Measurements from ENCODE around the gene CCL18.
"Not testable (repeated sequence)": the region's sequence is repeated elsewhere in the genome, so short reads cannot be mapped to it uniquely, and the experiment has no call there.

The CCL18 gene

GRCh38 chr17:36072431-36073121 lies 8.5 kb downstream of the CCL18 start:
- peak; percentile 59 for DNase-seq (ENCODE audit: low spot score)

- no peak for DNase-seq (ENCODE audit: low spot score)
Measured at GRCh38 chr17:36074365-36074764, 10.3 kb downstream of the CCL18 start.

GRCh38 chr17:36081681-36082471 lies 17.8 kb downstream of the CCL18 start:
- DNase-seq (ENCODE audit: low spot score) = not testable (repeated sequence)

GRCh38 chr17:36082482-36083120 lies 18.5 kb downstream of the CCL18 start:
- not testable (repeated sequence) for DNase-seq (ENCODE audit: low spot score)

- DNase-seq (ENCODE audit: low spot score) = not testable (repeated sequence)
Measured at GRCh38 chr17:36083691-36084090, 19.6 kb downstream of the CCL18 start.

GRCh38 chr17:36085765-36086164 lies 21.7 kb downstream of the CCL18 start:
- no peak for DNase-seq (ENCODE audit: low spot score)

- DNase-seq (ENCODE audit: low spot score) = no peak
Measured at GRCh38 chr17:36086791-36087190, 22.7 kb downstream of the CCL18 start.

GRCh38 chr17:36087471-36087870 lies 23.4 kb downstream of the CCL18 start:
- not testable (repeated sequence) for DNase-seq (ENCODE audit: low spot score)

GRCh38 chr17:36087897-36088572 lies 24.0 kb downstream of the CCL18 start:
- DNase-seq (ENCODE audit: low spot score) = not testable (repeated sequence)

GRCh38 chr17:36088670-36089338 lies 24.7 kb downstream of the CCL18 start:
- DNase-seq (ENCODE audit: low spot score) = no peak

- no peak for DNase-seq (ENCODE audit: low spot score)
Measured at GRCh38 chr17:36089339-36089865, 25.3 kb downstream of the CCL18 start.

- no peak for DNase-seq (ENCODE audit: low spot score)
Measured at GRCh38 chr17:36089888-36090836, 26.1 kb downstream of the CCL18 start, which contains the start of gene CCL3. TSS of gene CCL3 (minus strand) at chr17:36090143. CDS start at chr17:36090058, 85 bp downstream.

GRCh38 chr17:36092230-36092629 lies 28.2 kb downstream of the CCL18 start:
- no peak for DNase-seq (ENCODE audit: low spot score)

- DNase-seq (ENCODE audit: low spot score) = not testable (repeated sequence)
Measured at GRCh38 chr17:36092715-36093114, 28.6 kb downstream of the CCL18 start.

GRCh38 chr17:36094232-36094631 lies 30.2 kb downstream of the CCL18 start:
- DNase-seq (ENCODE audit: low spot score) = no peak

GRCh38 chr17:36094746-36095145 lies 30.7 kb downstream of the CCL18 start:
- no peak for DNase-seq (ENCODE audit: low spot score)

- DNase-seq (ENCODE audit: low spot score) = no peak
Measured at GRCh38 chr17:36095992-36096391, 31.9 kb downstream of the CCL18 start.

- not testable (repeated sequence) for DNase-seq (ENCODE audit: low spot score)
Measured at GRCh38 chr17:36099004-36099403, 34.9 kb downstream of the CCL18 start.

- not testable (repeated sequence) for DNase-seq (ENCODE audit: low spot score)
Measured at GRCh38 chr17:36103401-36103975, 39.4 kb downstream of the CCL18 start, which contains the start of gene CCL4. TSS of gene CCL4 (plus strand) at chr17:36103827. CDS start at chr17:36103906, 79 bp downstream.

- DNase-seq (ENCODE audit: low spot score) = not testable (repeated sequence)
Measured at GRCh38 chr17:36104246-36104645, 40.2 kb downstream of the CCL18 start.
